Nephron (organoid): ENCODE results near the gene TMSB10.
"Not testable (repeated sequence)": the region's sequence is repeated elsewhere in the genome, so short reads cannot be mapped to it uniquely, and the experiment has no call there.

Source experiments
- H3K27ac Mint-ChIP-seq, 3 experiments: 2 replicates each; pipeline ENCODE4 v1.8.0; 2020; ENCODE audit warnings: mixed read lengths in 3 of 3, mild to moderate bottlenecking in 2 of 3, moderate library complexity in 1 of 3
- H3K27me3 Mint-ChIP-seq: 2 replicates; pipeline ENCODE4 v1.8.0; 2021; ENCODE audit warnings: low read depth, mild to moderate bottlenecking, moderate library complexity, mixed read lengths
- H3K36me3 Mint-ChIP-seq: 2 replicates; pipeline ENCODE4 v1.8.0; 2020; ENCODE audit warnings: low read depth, mixed read lengths
- H3K4me1 Mint-ChIP-seq: 2 replicates; pipeline ENCODE4 v1.8.0; 2020; ENCODE audit warnings: mixed read lengths
- H3K4me3 Mint-ChIP-seq, 3 experiments: 2 replicates each; pipeline ENCODE4 v1.8.0; 2020; ENCODE audit warnings: mild to moderate bottlenecking in 3 of 3, mixed read lengths in 3 of 3, moderate library complexity in 2 of 3
- H3K9me3 Mint-ChIP-seq: 2 replicates; pipeline ENCODE4 v1.8.0; 2020; ENCODE audit warnings: mixed read lengths
- TF ChIP-seq, protein P1 (sequence below), 3 experiments: fragments of 200-600 bp; sonication (generic); IDR thresholded peaks; one replicate each; pipeline ENCODE4 v1.5.0; 2021; ENCODE audit warnings: antibody characterized with exemption in 3 of 3; ENCODE audit not compliant: unreplicated experiment in 3 of 3

Gene TMSB10

DNA sequence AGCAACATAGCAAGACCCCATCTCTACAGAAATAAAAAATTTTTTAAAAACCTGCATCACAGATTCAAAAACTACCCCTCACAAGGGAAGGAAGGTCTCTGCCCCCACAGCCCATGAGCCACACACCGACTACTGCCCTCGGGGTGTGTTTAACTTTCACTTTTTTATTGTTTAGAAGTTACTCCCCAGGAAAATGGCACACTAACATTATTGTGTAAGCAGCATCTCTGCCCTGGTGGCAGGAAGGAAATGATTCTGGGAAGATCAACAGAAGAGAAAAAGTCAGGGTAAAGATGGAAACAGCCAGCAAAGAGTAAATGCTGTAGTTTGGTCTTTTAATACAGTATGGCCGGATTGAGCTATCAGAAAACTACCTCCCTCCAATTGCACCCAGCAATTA, 46.5 kb upstream of the TMSB10 start:
- H3K4me3 Mint-ChIP-seq = no peak overlapping the region
- peaks cover 24% of the 10 kb centered on the region for H3K27me3 Mint-ChIP-seq
- H3K36me3 Mint-ChIP-seq = no peaks in the 10 kb centered on the region
- H3K9me3 Mint-ChIP-seq = no peaks in the 10 kb centered on the region
- H3K27ac Mint-ChIP-seq = no peak overlapping the region
- H3K4me1 Mint-ChIP-seq = no peaks in the 10 kb centered on the region
- TF ChIP-seq, protein P1, sequence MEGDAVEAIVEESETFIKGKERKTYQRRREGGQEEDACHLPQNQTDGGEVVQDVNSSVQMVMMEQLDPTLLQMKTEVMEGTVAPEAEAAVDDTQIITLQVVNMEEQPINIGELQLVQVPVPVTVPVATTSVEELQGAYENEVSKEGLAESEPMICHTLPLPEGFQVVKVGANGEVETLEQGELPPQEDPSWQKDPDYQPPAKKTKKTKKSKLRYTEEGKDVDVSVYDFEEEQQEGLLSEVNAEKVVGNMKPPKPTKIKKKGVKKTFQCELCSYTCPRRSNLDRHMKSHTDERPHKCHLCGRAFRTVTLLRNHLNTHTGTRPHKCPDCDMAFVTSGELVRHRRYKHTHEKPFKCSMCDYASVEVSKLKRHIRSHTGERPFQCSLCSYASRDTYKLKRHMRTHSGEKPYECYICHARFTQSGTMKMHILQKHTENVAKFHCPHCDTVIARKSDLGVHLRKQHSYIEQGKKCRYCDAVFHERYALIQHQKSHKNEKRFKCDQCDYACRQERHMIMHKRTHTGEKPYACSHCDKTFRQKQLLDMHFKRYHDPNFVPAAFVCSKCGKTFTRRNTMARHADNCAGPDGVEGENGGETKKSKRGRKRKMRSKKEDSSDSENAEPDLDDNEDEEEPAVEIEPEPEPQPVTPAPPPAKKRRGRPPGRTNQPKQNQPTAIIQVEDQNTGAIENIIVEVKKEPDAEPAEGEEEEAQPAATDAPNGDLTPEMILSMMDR (IDR thresholded peaks at IDR 0.05; ENCODE audit: unreplicated experiment in 3 of 3) = no peak

DNA sequence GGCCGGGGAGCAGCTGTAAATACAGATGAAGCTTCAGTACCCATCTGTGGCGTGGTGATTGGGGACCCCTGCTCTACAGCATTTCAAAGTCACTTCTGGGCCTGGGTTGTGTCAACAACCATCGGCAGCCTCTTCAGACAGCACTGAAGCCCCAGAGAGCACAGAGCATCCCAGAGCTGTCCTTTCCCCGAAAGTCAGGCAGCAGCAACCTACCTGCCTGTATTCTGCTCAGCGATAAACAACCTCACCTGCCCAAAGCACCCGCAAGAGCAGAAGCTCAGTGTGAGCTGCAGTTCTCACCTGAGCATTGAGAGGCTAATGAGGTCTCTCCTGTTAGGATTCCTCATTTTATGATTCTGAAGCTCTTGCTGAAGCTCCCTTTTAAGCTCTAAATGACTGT, 43.9 kb upstream of the TMSB10 start:
- TF ChIP-seq, protein P1 (IDR thresholded peaks at IDR 0.05; ENCODE audit: unreplicated experiment in 3 of 3) = no peak
- H3K36me3 Mint-ChIP-seq = no peaks in the 10 kb centered on the region
- no peaks in the 10 kb centered on the region for H3K9me3 Mint-ChIP-seq
- H3K4me3 Mint-ChIP-seq = no peak overlapping the region
- H3K4me1 Mint-ChIP-seq = no peaks in the 10 kb centered on the region
- no peak overlapping the region for H3K27ac Mint-ChIP-seq
- H3K27me3 Mint-ChIP-seq = peaks cover 17% of the 10 kb centered on the region

DNA sequence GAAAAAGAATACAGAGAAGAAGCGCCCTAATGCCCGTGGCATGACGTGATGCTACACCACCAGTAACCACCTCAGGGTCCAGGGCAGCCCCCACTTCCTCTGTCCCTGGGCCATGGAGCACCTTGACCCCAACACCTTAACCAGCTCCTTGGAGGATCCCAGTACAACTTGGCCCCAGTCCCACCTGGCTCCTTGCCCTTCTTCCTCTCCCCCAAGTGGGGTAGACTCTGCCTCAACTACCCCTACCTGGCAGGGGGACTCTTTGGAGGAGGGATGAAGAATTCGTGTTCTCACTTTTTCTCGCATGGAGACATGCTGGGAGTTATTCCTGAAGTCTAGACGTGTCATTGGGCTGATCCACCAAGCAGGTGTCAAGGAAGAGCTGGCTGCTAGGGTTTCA, 43.5 kb upstream of the TMSB10 start:
- Mint-ChIP-seq H3K9me3 (no peaks in the 10 kb centered on the region), H3K36me3 (no peaks in the 10 kb centered on the region), H3K27me3 (peaks cover 14% of the 10 kb centered on the region), H3K27ac (no peak overlapping the region), H3K4me3 (no peak overlapping the region), H3K4me1 (no peaks in the 10 kb centered on the region)
- TF ChIP-seq, protein P1 (IDR thresholded peaks at IDR 0.05; ENCODE audit: unreplicated experiment in 3 of 3) = no peak

DNA sequence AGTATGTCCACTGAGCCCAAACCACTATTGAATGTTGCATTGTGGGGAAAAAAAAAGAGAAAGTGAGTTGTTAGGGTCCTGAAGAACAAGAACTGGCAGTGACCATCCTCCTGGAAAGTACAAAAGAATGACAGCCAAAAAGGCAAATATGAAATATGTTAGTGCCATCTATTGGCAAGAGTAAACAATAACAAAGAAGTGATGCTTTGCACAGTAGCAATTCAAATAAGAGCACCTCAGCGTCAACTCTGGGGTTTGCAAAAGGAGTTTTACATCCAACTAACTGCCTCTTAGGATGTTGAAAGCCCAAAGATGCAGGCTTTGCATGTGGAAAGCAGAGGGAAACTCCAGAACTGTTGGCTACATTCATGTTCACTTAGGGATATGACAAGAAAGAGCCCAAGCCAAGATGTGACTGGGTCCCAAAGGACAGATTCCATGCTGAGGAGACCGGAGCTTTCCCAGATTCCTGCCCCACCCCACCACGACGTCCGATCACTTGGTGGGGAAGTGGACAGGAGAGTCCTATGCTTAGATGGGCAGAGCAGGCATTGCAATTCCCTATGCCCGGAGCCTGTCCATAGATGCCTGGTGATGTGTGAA, 40.2 kb upstream of the TMSB10 start:
- Mint-ChIP-seq H3K4me1 (no peaks in the 10 kb centered on the region), H3K27me3 (peaks cover 10% of the 10 kb centered on the region), H3K27ac (no peak overlapping the region), H3K36me3 (no peaks in the 10 kb centered on the region), H3K4me3 (no peak overlapping the region), H3K9me3 (no peaks in the 10 kb centered on the region)
- TF ChIP-seq, protein P1 (IDR thresholded peaks at IDR 0.05; ENCODE audit: unreplicated experiment in 3 of 3) = no peak

DNA sequence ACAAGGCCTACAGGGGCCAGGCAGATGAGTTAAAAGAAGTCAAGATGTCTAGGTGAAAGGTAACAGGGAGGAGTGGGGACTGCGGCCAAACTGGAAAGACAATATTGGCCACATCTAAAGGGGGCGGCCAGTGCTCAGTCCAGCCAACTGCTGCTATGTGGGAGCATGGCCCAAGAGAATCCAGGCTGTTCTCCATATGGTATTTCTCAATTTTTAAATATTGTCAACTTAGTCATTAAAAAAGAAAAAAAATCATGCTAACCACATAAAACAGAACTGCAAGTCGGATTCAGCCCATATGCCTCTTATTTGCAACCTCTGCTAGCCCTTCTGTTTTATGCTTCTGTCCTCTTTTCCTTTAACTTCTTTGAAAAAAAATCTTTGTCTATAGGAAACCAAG, 39.3 kb upstream of the TMSB10 start:
- H3K27ac Mint-ChIP-seq = no peak overlapping the region
- no peak overlapping the region for H3K4me3 Mint-ChIP-seq
- H3K4me1 Mint-ChIP-seq = no peaks in the 10 kb centered on the region
- TF ChIP-seq, protein P1 (IDR thresholded peaks at IDR 0.05; ENCODE audit: unreplicated experiment in 3 of 3) = no peak
- peaks cover 14% of the 10 kb centered on the region for H3K27me3 Mint-ChIP-seq
- H3K36me3 Mint-ChIP-seq = no peaks in the 10 kb centered on the region
- H3K9me3 Mint-ChIP-seq = no peaks in the 10 kb centered on the region

DNA sequence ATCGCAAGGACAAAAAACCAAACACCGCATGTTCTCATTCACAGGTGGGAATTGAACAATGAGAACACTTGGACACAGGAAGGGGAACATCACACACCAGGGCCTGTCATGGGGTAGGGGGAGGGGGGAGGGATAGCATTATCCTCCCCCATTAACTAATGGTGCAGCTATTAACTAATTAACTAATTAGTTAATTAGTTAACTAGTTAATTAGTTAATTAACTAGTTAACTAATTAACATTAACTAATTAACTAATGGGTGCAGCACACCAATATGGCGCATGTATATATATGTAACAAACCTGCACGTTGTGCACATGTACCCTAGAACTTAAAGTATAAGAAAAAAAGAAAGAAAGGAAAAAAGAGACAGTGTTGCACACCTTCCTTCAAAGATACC, 37.1 kb upstream of the TMSB10 start:
- H3K9me3 Mint-ChIP-seq, H3K36me3 Mint-ChIP-seq, H3K4me3 Mint-ChIP-seq, H3K27ac Mint-ChIP-seq, H3K4me1 Mint-ChIP-seq: not testable (repeated sequence)
- peaks cover 18% of the 10 kb centered on the region for H3K27me3 Mint-ChIP-seq
